Measurements from ENCODE around the gene CDH4.

CDH4 gene

DNA sequence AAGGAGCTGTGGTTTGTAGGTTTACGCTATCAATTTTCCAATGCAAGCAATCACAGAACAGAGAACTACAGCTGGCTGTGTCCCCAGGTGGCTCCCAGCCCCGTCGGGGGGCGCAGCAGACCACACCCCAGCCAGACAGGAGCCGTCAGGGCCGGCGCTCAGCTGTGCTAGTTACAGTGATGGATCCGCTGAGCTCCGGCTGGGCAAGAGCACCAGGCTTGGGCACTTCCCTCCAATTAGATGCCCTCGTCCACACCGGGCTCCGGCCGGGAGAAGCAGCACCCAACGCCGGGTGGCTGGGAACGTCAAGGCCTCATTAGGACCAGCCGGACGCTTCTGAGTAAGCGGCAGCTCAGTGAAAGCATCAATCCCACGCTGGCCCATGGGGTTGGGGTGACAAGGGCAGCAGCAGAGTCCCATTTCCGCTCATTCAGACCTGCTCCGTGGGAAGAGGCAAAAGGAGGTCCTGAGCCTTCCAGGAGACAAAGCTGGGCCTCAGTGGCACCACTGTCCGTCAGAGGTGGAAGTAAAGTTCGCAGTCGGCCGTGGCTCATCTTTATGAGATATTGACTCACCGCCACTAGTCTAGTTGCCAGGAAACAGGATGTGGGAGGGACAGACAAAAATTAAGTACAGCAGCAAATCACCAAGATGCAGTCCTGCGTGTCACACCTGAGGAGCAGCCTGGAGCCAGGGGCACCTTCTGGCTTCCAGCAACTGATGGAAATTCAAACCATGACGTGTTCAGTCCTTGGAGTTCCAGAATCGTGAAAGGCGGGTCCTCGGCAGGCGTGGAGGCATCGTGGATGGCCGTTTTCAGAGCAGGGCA is 649.5 kb downstream of the CDH4 start:
- Histone ChIP-seq H3K4me3 (ENCODE audit: low read depth in 1 of 2, low read length in 1 of 2) (no peak overlapping the region), H3K27ac (no peak overlapping the region), H3K27me3 (no peaks in the 10 kb centered on the region), H3K36me3 (no peaks in the 10 kb centered on the region), H3K4me1 (ENCODE audit: control insufficient read depth in 1 of 2, insufficient read depth in 1 of 2, low read depth in 1 of 2, low read length in 1 of 2) (no peaks in the 10 kb centered on the region), H3K9me3 (no peaks in the 10 kb centered on the region)
- TF ChIP-seq, protein P1, sequence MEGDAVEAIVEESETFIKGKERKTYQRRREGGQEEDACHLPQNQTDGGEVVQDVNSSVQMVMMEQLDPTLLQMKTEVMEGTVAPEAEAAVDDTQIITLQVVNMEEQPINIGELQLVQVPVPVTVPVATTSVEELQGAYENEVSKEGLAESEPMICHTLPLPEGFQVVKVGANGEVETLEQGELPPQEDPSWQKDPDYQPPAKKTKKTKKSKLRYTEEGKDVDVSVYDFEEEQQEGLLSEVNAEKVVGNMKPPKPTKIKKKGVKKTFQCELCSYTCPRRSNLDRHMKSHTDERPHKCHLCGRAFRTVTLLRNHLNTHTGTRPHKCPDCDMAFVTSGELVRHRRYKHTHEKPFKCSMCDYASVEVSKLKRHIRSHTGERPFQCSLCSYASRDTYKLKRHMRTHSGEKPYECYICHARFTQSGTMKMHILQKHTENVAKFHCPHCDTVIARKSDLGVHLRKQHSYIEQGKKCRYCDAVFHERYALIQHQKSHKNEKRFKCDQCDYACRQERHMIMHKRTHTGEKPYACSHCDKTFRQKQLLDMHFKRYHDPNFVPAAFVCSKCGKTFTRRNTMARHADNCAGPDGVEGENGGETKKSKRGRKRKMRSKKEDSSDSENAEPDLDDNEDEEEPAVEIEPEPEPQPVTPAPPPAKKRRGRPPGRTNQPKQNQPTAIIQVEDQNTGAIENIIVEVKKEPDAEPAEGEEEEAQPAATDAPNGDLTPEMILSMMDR (IDR thresholded peaks at IDR 0.05), result no peak

- Histone ChIP-seq H3K27me3 (no peaks in the 10 kb centered on the region), H3K27ac (no peak overlapping the region), H3K36me3 (no peaks in the 10 kb centered on the region), H3K4me3 (ENCODE audit: low read depth in 1 of 2, low read length in 1 of 2) (no peak overlapping the region), H3K4me1 (ENCODE audit: control insufficient read depth in 1 of 2, insufficient read depth in 1 of 2, low read depth in 1 of 2, low read length in 1 of 2) (no peaks in the 10 kb centered on the region), H3K9me3 (no peaks in the 10 kb centered on the region)
- TF ChIP-seq, protein P1 (IDR thresholded peaks at IDR 0.05), result no peak
Measured at GRCh38 chr20:61902221-61902869, 650.3 kb downstream of the CDH4 start.

GRCh38 chr20:61903575-61904340 is 651.7 kb downstream of the CDH4 start:
- Histone ChIP-seq H3K27ac (no peak overlapping the region), H3K9me3 (no peaks in the 10 kb centered on the region), H3K4me3 (ENCODE audit: low read depth in 1 of 2, low read length in 1 of 2) (no peak overlapping the region), H3K4me1 (ENCODE audit: control insufficient read depth in 1 of 2, insufficient read depth in 1 of 2, low read depth in 1 of 2, low read length in 1 of 2) (no peaks in the 10 kb centered on the region), H3K27me3 (no peaks in the 10 kb centered on the region), H3K36me3 (no peaks in the 10 kb centered on the region)
- TF ChIP-seq, protein P1 (IDR thresholded peaks at IDR 0.05), result no peak

- Histone ChIP-seq H3K36me3 (no peaks in the 10 kb centered on the region), H3K4me1 (ENCODE audit: control insufficient read depth in 1 of 2, insufficient read depth in 1 of 2, low read depth in 1 of 2, low read length in 1 of 2) (no peaks in the 10 kb centered on the region), H3K9me3 (no peaks in the 10 kb centered on the region), H3K27me3 (no peaks in the 10 kb centered on the region), H3K4me3 (ENCODE audit: low read depth in 1 of 2, low read length in 1 of 2) (no peak overlapping the region), H3K27ac (no peak overlapping the region)
- TF ChIP-seq, protein P1 (IDR thresholded peaks at IDR 0.05), result no peak
Measured at GRCh38 chr20:61904456-61904855, 652.4 kb downstream of the CDH4 start.

DNA sequence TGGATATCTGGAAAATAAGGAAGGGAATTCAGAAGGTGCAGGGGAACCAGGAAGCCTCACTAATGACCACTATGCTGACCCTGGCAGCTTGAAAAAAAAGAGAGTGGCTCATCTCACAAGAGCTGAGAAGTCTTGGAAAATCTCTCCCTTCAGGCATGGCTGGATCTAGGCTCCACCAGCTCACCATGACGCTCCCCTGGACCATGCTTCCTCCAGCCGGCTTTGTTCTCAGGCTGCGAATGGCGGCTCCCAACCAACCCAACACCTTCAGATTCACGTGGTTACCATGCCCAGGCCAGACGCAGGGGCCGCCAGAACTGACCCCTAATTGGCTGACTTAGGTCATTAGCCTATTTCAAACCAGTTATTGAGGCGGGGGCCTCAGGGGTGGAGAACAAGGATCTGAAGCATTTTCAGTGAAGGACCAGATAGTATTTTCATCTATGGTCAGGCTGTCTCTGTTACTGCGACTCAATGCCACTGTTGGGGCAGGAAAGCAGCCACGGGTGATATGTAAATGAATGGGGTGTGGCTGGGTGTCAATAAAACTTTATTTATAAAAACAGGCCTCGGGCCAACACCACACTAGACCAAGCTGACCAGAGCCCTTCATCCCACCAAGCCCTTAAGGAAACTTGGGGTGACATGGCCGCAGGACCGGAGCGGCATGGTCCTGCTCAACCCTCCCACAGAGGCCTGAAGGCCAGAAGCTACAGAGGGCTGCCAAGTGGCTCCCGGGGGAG is 653.9 kb downstream of the CDH4 start:
- TF ChIP-seq, protein P1 (IDR thresholded peaks at IDR 0.05), result no peak
- Histone ChIP-seq H3K9me3 (no peaks in the 10 kb centered on the region), H3K27ac (no peak overlapping the region), H3K36me3 (no peaks in the 10 kb centered on the region), H3K27me3 (no peaks in the 10 kb centered on the region), H3K4me1 (ENCODE audit: control insufficient read depth in 1 of 2, insufficient read depth in 1 of 2, low read depth in 1 of 2, low read length in 1 of 2) (no peaks in the 10 kb centered on the region), H3K4me3 (ENCODE audit: low read depth in 1 of 2, low read length in 1 of 2) (no peak overlapping the region)
